GM19324 (cell line): ENCODE data around the gene RPL13A.
"Not testable (repeated sequence)": the region's sequence is repeated elsewhere in the genome, so short reads cannot be mapped to it uniquely, and the experiment has no call there.

Source experiments
- ATAC-seq: cut with Tn5 transposase; IDR thresholded peaks from one replicate; pipeline ENCODE4 v1.9.1; 2021; ENCODE audit warnings: mild to moderate bottlenecking, moderate library complexity; ENCODE audit not compliant: unreplicated experiment, low FRiP score

The RPL13A gene

DNA sequence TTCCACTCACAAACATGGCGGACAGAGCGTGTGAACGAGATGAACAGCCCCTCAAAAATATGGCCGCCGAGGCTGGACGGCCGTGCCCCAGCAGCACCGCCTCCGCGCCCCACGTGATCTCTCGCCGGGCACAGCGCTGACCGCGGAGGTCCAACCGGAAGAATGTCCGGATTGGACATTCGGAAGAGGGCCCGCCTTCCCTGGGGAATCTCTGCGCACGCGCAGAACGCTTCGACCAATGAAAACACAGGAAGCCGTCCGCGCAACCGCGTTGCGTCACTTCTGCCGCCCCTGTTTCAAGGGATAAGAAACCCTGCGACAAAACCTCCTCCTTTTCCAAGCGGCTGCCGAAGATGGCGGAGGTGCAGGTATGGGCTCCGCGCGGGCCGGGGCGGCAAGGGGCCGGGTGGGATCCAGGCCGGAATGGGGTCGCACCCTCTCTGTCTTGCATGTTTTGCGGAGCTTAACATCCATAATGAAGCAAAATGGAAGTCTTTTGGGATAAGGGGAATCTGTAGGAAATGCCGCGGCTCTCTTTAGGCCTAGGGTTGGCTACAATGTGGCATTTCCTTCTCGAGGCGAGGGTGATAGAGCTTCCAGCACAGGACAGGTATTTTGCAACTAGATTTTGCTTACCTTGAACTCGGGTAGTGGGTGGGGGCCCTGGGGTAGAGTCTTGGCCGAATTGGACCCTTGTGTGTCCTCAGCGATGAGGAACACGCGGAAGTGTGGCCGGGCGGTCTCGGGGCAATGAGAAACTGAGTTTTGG is at the start of gene RPL13A:
Gene RPL13A (plus strand): TSS at position 332 of the 769 bp plus-strand sequence. CDS start 22 bp downstream, at position 354.
- ATAC-seq = peak; percentile 98

DNA sequence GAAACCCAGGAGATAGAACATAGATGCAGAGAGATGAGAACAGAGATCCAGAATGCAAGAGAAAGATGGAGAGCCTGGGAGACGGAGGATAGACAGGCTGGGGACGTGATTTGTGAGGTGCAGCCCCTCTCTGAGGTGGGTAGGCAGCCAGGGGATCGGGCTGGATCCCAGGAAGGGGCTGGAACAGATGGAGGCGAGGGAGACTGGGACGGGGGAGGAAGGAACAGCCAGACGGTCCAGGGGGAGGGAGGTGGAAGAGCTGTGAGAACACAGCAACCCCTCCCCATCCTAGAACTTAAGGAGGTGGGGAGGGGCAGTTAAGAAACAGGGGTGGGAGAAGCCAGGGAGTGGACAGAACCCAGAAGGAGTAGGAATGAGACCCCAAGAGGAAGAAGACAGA is 49.1 kb upstream of the RPL13A start:
- no peak for ATAC-seq

DNA sequence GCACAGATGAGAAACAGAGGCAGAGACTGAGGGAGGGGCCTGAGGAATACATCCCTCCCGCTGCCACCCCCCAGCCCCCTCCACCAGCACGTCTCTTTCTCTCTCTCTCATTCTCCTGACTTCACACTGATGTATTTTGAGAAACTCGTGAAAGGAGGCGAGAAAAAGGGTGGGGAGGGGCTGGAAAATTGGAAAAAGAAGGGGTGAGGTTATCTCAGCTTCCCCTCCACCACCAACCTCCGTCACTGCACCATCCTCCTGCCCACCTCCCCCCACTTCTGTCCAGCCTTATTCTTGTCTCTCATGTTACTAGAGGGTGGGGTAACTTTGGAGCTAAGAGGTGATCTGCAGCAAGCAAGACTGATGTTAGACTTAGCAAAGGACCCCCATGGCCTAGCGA is 47.6 kb upstream of the RPL13A start:
- no peak for ATAC-seq

DNA sequence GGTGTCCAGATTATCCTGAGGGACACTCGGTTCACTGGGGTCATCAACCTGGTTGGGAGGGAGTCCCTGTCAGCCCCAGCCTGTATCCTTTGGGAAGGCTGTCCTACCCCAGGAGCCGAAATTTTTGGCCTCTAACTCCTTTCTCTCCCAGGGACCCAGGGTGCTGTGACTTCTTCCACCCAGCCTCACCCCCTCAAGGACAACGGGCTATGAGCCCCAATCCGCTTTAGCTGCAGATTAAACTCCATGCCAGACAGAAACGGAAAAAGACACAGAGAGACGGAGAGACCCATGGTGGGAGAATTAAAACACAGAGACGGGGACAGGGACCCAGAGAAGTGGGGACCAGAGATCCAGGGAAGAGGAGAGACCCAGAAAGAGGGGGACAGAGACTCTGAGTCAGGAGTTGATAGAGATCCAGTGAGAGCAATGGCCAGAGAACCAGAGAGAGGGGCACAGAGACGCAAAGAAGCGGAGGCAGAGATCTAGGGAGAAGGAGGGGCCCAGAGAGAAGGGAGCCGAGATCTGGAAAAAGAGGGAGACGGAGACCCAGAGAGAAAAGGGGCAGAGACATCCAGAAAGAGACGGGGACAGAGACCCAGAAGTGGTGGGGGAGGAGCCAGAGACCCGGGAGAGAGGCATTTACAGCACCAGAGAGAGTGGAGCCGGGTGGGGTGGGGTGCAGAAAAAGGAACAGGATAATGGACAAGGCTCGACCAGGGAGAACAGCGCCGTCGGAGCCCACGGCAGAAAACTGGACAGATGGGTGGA is 46.8 kb upstream of the RPL13A start:
- no peak for ATAC-seq

DNA sequence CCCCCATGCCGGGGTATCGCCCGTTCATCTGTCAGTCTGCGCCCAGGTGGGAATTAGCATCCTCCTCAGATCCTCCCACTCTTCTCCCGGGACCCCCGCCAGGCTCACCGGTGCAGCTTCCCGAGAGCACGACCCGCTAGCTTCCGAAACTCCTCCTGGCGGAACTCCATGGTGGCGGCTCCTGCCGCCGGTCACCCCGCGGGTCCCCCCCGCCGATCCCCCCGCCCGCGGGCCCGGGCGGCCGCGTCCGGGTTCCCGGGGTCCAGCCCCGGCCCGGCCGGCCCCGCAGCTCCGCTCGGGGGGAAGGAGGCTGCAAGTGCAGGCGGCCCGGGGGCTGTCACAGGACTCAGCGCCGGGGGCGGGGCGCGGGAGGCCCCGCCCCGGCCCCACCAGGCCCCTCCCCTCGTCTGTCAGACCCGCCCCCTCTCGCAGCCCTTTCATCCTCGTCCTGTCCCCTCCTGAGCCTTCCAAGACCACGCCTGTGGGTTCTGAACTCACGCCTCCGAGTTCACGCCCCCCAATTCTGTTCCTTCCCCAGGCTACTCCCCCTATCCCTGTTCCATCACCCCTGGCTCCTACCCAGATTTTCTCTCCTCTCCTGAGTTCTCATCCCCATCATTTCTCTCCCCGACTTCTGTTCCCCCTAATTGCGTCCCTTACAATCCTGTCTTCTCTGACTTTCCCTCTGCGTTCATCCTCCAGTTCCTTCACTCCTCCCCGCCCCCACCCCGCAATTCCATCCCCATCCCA is 46.0 kb upstream of the RPL13A start, which contains the start of gene SLC17A7:
Gene SLC17A7 (minus strand): TSS at position 318 of the 750 bp plus-strand sequence. CDS start 148 bp downstream, at position 170.
- no peak for ATAC-seq

DNA sequence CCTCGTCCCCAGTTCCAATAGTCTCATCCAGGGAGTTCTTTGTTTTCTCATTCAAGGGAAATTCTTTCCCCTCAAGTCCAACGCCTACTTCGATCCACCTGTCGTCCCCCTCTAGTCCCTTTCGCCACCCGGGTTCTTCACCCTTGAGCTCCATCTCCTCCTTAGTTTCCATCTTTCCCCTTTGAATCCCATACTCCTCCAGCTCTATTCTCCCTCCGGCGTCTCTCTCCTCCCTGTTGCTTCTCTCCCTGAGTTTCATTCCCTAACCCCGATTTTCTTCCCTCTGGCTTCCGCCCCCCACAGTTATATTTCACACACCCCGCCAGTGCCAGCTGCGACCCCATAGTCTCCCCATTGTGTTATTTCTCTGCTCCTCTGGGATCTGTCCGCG is 45.5 kb upstream of the RPL13A start:
- ATAC-seq = no peak

DNA sequence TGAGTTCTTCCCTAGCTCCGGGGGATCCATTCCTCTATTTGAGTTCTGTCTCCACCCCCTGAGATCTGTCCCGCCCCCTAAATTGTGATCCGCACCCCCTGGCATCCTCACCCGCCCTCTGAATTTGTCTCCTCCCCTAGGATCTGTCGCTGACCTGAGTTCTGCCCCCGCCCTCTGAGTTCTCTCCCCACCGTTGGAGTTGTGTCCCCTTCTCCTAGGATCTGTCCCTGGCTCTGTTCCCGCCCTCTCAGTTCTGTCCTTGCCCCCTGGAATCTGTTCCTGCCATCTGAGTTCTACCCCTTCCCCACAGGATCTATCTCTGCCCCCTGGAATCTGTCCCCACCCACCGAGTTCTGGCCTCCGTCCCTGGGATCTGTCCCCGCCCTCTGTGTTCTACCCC is 45.1 kb upstream of the RPL13A start:
- no peak for ATAC-seq

DNA sequence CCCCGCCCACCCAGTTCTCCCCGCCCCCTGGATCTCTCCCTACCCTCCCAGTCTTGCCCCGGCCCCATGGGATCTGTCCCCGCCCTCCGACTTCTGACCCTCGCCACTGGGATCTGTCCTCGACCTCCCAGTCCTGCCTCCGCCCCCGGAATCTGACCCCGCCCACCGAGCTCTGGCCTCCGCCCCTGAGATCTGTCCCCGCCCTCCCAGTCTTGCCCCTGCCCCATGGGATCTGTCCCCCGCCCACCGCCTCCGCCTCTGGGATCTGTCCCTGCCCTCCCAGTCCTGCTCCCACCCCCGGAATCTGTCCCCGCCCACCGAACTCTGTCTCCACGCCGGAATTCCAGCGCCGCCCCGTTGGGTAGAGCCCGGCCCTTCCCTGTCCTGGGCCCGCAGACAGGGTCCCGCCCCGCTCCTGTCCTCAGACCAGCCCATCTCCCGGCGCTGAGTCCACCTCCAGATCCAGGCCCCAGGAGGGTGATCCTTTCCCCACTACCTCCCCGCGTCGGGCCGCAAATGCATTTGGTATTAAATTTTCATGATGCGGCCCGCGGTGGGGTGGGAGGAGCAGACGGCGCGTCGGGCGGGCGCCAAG is 44.5 kb upstream of the RPL13A start:
- ATAC-seq = no peak

DNA sequence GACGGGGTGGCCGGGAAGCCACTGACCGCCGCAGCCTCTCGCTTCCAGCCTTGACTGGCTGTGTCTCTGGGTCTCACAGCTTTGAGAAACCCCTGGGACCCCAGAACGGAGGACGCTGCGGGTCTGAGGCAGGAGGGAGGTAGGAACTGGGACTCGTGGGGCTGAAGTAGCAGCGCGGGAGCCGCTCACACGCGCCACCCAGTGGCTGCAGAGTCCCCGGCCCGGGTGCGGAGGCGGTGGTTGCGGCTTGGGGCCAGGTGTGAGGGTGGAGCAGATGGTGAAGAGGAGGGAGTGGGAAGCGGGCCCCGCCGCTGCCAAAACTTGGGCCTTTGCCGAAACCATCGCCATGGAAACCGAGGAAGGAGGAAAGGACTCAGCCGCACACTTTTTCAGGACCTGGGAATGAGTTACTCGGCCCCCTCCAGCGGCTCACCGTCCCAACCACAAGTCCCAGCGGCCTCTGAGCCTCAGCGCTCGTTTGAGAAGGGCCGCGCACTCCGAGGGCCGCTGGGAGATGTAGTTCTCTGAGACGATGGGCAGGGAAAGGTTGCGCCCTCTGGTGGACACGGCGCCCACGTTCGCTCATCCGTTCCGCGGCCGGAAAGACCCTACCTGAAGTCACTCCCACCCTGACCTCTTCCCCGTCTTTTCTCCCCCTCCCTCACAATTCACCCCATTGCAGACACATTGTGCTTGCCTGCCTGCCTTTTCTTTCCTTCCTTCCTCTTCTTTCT is 43.9 kb upstream of the RPL13A start:
- ATAC-seq = peak; percentile 84

DNA sequence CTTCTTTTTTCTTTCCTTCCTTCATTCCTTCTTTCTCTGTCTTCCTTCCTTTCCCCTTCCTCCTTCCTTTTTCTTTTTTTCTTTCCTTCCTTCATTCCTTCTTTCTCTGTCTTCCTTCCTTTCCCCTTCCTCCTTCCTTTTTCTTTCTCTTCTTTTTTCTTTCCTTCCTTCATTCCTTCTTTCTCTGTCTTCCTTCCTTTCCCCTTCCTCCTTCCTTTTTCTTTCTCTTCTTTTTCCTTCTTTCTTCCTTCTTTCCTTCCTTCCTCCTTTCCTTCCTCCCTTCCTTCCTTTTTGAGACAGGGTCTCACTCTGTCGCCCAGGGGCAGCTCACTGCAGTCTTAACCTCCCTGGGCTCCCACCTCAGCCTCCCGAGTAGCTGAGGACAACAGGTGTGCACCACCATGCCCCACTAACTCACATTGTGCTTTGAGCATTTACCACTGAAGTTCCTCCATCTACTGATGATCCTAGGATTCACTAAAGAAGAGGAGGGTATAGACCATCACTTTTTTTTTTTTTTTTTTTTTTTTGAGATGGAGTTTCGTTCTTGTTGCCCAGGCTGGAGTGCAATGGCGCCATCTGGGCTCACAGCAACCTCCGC is 43.2 kb upstream of the RPL13A start:
- ATAC-seq = not testable (repeated sequence)

DNA sequence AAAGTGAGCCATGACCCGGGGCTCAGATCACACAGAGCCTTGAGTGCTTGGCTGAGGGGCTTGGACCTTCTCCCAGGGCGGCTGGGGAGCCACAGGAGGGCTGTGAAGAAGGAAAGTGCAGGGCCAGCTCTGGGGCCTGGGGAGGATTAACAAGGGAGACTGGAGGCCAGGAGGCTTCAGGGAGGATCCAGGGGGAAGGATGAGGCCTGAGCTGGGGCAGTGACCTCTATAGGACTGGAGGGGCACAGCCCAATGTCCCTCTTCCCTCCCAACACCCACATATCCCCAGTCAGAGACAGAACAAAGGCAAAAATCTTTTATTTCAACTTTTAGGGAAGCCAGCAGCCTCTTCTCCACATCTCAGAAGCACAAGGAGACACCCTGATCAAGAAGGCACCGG is 41.4 kb upstream of the RPL13A start:
- no peak for ATAC-seq

DNA sequence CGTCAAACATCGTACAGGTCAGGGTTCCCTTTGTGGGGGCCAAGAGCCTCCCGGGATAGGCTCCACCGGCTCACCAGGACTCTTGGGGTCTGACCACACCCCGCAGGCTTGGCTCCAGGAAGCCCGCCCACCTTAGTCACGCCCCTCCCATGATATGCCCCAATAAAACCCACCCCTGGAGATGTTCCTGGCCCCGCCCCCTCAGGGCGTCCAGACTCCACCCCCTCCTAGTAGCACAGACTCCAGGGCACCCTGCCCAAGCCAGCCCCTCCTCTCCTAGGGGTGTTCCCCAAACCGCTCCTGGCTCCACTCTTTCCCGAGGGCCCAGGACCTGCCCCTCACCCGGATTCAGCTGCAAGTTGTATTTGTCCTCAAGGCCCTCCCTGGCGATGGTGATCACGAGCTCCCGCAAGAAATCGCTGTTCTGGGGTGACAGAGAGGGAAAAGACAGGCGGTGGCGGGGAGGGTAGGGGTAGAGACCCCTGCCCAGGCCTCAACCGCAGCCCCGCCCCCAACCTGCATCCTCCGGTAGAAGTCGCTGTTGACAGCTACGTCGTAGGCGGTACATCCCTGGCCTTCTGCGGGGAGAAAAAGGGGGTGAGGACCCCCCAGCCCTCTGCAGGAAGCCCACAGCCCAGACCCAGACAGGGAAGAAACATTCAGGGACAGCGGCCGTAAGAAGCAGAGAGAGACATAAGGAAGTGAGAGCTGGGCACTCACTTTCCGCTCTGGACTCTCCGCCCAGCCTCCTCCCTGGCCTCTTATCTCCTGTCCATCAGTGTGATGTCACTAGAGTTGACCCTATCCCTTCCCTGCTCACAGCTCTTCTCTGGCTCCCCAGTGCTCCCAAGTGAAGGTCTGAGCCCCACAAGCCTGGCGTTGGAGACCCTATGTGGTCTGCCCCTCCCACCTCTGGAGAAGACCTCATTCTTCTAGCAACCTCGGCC is 39.6 kb upstream of the RPL13A start:
- no peak for ATAC-seq

DNA sequence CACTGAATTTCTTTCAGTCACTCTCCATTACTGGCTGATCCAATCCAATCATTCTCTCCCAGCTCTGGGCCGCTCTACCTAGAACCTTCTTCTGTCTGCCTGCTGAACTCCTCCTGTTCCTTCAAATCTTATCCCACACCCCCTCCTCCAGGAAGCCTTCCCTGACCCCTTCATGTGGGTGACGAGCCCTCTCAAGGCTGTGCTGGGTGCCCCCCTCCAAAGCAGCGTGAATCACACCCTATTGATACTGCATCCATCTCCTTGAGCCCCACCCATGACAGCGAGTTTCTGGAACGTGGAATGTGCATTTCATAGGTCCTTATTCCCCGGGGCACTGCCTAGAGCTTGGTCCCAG is 39.0 kb upstream of the RPL13A start:
- no peak for ATAC-seq

DNA sequence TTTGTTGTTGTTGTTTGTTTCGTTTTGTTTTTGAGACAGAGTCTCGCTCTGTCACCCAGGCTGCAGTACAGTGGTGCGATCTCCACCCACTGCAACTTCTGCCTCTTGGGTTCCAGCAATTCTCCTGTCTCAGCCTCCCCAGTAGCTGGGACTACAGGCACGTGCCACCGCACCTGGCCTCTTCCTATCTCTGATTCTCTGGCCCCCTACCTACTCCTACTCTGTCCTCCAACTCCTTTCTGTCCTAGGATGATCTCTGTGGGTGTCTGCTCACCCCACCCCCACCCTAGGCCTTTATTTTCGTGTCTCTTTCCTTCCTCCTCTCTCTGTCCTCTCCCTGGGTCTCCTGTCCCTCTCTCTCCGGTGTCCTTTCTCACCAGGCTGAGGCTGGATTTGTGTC is 37.0 kb upstream of the RPL13A start:
- ATAC-seq = no peak

DNA sequence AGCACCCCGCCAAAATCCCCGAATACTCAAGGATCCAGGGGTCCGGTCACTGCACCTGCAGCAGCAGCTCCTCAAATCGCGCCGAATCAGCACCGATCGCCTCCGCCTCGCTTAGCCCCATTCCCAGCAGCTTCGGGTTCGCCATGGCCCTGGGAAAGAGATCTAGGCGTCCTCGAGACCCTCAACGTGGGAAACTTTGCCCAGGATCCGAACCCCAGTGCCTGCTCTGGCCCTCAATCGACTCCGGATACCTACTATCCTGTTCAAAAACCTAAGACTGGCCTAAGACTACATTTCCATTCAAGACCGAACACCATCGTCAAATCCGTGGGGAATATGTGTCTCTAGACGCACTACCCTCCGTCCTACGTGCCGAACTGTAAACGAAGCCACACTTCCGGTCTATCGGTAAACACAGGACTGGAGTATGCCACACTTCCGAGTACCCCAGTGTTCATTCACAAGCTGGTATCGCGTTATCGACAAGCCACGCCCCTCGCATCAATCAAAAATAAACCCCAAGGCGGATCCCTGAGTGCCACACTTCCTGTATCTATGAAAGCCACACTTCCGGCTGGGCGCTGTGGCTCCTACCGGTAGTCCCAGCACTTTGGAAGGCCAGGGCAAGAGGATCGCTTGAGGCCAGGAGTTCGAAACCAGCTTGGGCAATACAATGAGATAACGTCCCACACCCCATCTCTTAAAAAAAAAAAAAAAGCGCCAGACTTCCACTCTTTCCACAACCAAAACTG is 35.8 kb upstream of the RPL13A start, which contains the start of gene PIH1D1:
Gene PIH1D1 (minus strand): TSS at position 385 of the 752 bp plus-strand sequence. CDS start 240 bp downstream, at position 145.
- peak; percentile 65 for ATAC-seq

DNA sequence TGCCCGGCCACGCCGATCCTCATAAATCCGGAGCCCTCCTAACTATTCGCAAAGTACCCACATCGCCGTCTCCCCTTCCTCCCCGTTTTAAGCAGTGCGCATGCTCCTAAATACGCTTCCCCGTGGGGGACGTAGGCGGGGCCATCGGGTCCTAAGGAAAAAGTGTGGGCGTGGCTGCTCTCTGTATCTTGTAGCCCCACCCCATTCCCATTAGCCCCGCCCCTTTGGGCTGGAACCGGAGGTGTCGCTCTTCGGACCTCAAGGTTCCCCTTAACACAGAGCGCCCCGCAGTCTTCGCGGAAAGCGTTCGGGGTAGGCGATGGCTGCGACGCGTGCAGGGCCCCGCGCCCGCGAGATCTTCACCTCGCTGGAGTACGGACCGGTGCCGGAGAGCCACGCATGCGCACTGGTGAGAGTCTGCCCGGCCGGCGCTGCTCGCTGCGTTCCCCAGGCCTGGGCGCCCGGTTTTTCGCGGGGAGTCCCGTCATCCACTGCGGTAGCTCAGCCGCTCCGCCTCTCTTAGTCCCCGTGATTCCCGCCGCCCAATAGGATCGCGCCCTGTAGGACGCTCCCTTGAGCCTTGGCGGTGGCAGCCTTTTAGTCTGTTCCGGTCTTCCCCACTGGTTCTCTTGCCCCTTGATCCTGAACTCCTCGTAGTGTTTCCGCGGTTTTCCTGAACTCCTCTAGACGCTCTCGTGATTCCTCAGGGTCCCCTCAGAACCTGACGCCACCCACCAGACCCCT is 34.2 kb upstream of the RPL13A start, which contains the start of gene ALDH16A1:
Gene ALDH16A1 (plus strand): TSS at position 213 of the 744 bp plus-strand sequence. CDS start 107 bp downstream, at position 320.
- ATAC-seq = peak; percentile 91

DNA sequence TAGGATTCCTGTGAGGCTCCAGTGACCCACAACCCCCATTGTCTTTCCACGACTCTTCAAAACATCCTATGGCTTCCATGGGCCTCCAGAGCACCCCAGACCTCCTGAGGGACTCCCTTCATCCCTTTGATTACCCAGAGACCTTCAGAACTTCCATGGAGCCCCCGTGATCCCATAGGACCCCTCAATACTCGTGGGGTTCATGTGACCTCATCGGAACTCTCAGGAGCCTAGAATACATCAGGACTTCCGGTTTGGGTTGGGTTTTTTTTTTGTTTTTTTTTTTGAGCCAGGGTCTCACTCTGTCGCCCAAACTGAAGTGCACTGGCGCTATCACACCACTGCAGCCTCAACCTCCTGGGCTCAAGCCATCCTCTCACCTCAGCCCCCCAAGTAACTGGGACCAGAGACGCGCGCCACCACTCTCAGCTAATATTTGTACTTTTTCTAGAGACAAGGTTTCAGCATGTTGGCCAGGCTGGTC is 33.6 kb upstream of the RPL13A start:
- ATAC-seq = no peak
